ENCODE results near the gene CCDC68.

- TF ChIP-seq EZH2phosphoT487 (IDR thresholded peaks at IDR 0.05; ENCODE audit: insufficient read depth, low read depth), result no peak
- no peak for TF ChIP-seq EZH2 (IDR thresholded peaks at IDR 0.05; ENCODE audit: insufficient read depth, poor library complexity, severe bottlenecking)
These were observed 16.7 kb downstream of the CCDC68 start for GRCh38 chr18:54942569-54942968.

All from GM23248 (cell line).